OCI-LY7 (cell line): Measurements from ENCODE around the gene ITGB8. TPM values are rescaled to one million over a fixed set of nuclear protein-coding genes. Genes with fewer than 3 reads are reported as not detected.

Source experiments
- BruUV-seq: library from RNA; stranded (reverse); fragments of 400-500 nt; replicated peaks from 2 replicates; lab custom pipeline; 2021; lab: Mats Ljungman, UMichigan
- CTCF ChIA-PET: fragments of 300-600 bp; sonication (Branson Sonifier 250); formaldehyde crosslinking; loops from one replicate; lab custom pipeline; 2022; ENCODE audit warnings: antibody characterized with exemption; ENCODE audit not compliant: unreplicated experiment; lab: Charles Lee
- POLR2A ChIA-PET: fragments of 300-600 bp; sonication (Branson Sonifier 250); formaldehyde crosslinking; loops from one replicate; lab custom pipeline; 2022; ENCODE audit warnings: antibody characterized with exemption; lab: Charles Lee
- DNase-seq: peaks from one replicate; pipeline ENCODE4 v3.0.0-alpha.2; 2015; ENCODE audit warnings: low spot score
- H2AFZ ChIP-seq: fragments of 200-600 bp; sonication (generic), shearing (Covaris generic); 2 replicates; pipeline ENCODE4 v1.6.1; 2014; ENCODE audit warnings: mild to moderate bottlenecking, antibody characterized with exemption, low read length, moderate library complexity
- H3K27ac ChIP-seq: fragments of 200-600 bp; sonication (generic); 2 replicates; pipeline ENCODE4 v1.5.1; 2014; ENCODE audit warnings: mixed run types, low read depth, mild to moderate bottlenecking, moderate library complexity, low read length, inconsistent platforms; ENCODE audit not compliant: poor library complexity, severe bottlenecking
- H3K36me3 ChIP-seq: fragments of 200-600 bp; sonication (generic); 2 replicates; pipeline ENCODE4 v1.6.1; 2014; ENCODE audit warnings: mild to moderate bottlenecking, antibody characterized with exemption, low read length, moderate library complexity, mixed read lengths; ENCODE audit not compliant: insufficient read depth
- H3K4me1 ChIP-seq: fragments of 200-600 bp; sonication (generic); 2 replicates; pipeline ENCODE4 v1.5.1; 2014; ENCODE audit warnings: mild to moderate bottlenecking, low read length; ENCODE audit not compliant: insufficient read depth, poor library complexity, severe bottlenecking
- H3K4me2 ChIP-seq: fragments of 200-600 bp; sonication (generic); 2 replicates; pipeline ENCODE4 v1.6.1; 2014; ENCODE audit warnings: mild to moderate bottlenecking, low read length
- H3K4me3 ChIP-seq: fragments of 200-600 bp; sonication (generic); 2 replicates; pipeline ENCODE4 v1.5.1; 2014; ENCODE audit warnings: mild to moderate bottlenecking, low read depth, low read length; ENCODE audit not compliant: poor library complexity, severe bottlenecking
- H3K79me2 ChIP-seq: fragments of 200-600 bp; sonication (generic); 2 replicates; pipeline ENCODE4 v1.6.1; 2016; ENCODE audit warnings: low read depth, mild to moderate bottlenecking, low read length, moderate library complexity, mixed read lengths; ENCODE audit not compliant: insufficient read depth
- H3K9me2 ChIP-seq: fragments of 200-600 bp; sonication (generic); 2 replicates; pipeline ENCODE4 v1.6.1; 2016; ENCODE audit warnings: mild to moderate bottlenecking, low read length, mixed read lengths; ENCODE audit not compliant: insufficient read depth
- H3K9me3 ChIP-seq: fragments of 200-600 bp; sonication (generic); 2 replicates; pipeline ENCODE4 v1.6.1; 2014; ENCODE audit warnings: mild to moderate bottlenecking, mixed run types, low read length, mixed read lengths
- H4K20me1 ChIP-seq: fragments of 200-600 bp; sonication (generic); 2 replicates; pipeline ENCODE4 v1.6.1; 2014; ENCODE audit warnings: mild to moderate bottlenecking, antibody characterized with exemption, low read length, moderate library complexity, mixed read lengths; ENCODE audit not compliant: insufficient read depth
- EZH2phosphoT487 ChIP-seq: fragments of 200-600 bp; sonication (generic); IDR thresholded peaks from 2 replicates; pipeline ENCODE4 v1.6.1; 2018; ENCODE audit warnings: low read depth, borderline replicate concordance, mild to moderate bottlenecking, mixed run types, antibody characterized with exemption, low read length, moderate library complexity, mixed read lengths
- intact Hi-C: fragments of 100-400 bp; cut with micrococcal nuclease; formaldehyde crosslinking; loops from one replicate; pipeline ENCODE4 v1.10.0; 2022; ENCODE audit not compliant: unreplicated experiment
- total RNA-seq, 2 experiments: library from RNA; depleted of rRNA in 1 of 2; stranded (reverse); fragments of >200 nt in 1 of 2; shearing (Covaris generic) in 1 of 2; gene quantifications; 2 replicates each; pipeline ENCODE4 v1.2.3, GENCODE V29; 2014 to 2022
- TF ChIP-seq, protein P1 (sequence below): fragments of 200-600 bp; sonication (generic); conservative IDR thresholded peaks from 2 replicates; pipeline ENCODE4 v1.5.1; 2014; ENCODE audit warnings: mild to moderate bottlenecking, antibody characterized with exemption, low read length, moderate library complexity, mixed read lengths

ITGB8 gene
- total RNA-seq, 2 experiments from 2014 or later, result not detected

- Histone ChIP-seq H3K9me2 (no peaks in the 10 kb centered on the region), H2AFZ (no peak overlapping the region), H3K9me3 (no peaks in the 10 kb centered on the region), H3K27ac (no peak overlapping the region), H3K4me2 (no peak overlapping the region), H3K4me1 (no peaks in the 10 kb centered on the region), H4K20me1 (no peaks in the 10 kb centered on the region), H3K4me3 (no peak overlapping the region), H3K79me2 (no peaks in the 10 kb centered on the region), H3K36me3 (no peaks in the 10 kb centered on the region)
- intact Hi-C loops, result no loop called here
- ChIA-PET POLR2A (no interaction called here), CTCF (no interaction called here)
- BruUV-seq, result no TSS peak
- TF ChIP-seq, protein P1, sequence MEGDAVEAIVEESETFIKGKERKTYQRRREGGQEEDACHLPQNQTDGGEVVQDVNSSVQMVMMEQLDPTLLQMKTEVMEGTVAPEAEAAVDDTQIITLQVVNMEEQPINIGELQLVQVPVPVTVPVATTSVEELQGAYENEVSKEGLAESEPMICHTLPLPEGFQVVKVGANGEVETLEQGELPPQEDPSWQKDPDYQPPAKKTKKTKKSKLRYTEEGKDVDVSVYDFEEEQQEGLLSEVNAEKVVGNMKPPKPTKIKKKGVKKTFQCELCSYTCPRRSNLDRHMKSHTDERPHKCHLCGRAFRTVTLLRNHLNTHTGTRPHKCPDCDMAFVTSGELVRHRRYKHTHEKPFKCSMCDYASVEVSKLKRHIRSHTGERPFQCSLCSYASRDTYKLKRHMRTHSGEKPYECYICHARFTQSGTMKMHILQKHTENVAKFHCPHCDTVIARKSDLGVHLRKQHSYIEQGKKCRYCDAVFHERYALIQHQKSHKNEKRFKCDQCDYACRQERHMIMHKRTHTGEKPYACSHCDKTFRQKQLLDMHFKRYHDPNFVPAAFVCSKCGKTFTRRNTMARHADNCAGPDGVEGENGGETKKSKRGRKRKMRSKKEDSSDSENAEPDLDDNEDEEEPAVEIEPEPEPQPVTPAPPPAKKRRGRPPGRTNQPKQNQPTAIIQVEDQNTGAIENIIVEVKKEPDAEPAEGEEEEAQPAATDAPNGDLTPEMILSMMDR, result no peak
- TF ChIP-seq EZH2phosphoT487, result no peak
- no peak for DNase-seq
Observed at GRCh38 chr7:20338285-20338684, 7.6 kb downstream of the ITGB8 start.

- H3K4me3 ChIP-seq, result no peak overlapping the region
- POLR2A ChIA-PET, result no interaction called here
- no TSS peak for BruUV-seq
Observed at GRCh38 chr7:20340839-20341238, 10.1 kb downstream of the ITGB8 start.

DNA sequence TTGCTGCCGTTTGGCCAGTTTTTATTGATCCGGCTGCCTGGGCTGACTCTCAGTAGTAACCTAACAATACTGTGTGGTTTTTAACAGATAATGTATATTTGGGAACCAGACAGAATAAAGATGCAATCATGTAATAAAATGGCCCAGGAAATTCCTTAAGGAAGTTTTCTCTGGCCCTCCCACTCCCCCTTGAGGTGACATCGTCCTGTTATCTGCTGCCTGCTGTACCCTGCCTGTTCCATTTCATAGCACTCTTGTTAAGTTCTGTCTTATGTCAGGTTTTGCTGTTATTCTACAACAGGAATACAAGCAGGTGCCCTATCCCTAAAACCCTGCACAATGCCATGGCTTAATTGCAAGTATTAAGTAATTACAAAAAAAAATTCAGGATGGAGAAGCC is 12.5 kb downstream of the ITGB8 start:
- Histone ChIP-seq H3K79me2 (no peaks in the 10 kb centered on the region), H3K9me3 (no peaks in the 10 kb centered on the region), H3K4me2 (no peak overlapping the region), H3K4me1 (no peaks in the 10 kb centered on the region), H3K4me3 (no peak overlapping the region), H3K9me2 (no peaks in the 10 kb centered on the region), H4K20me1 (no peaks in the 10 kb centered on the region), H2AFZ (no peak overlapping the region), H3K27ac (no peak overlapping the region), H3K36me3 (no peaks in the 10 kb centered on the region)
- no peak for DNase-seq
- no TSS peak for BruUV-seq
- intact Hi-C loops, result no loop called here
- POLR2A ChIA-PET, result interaction anchor here (0.7 kb wide), 1 partner anchor 41 kb away, joined by 3 read pairs; no protein-coding TSS in a partner anchor
- no peak for TF ChIP-seq EZH2phosphoT487
- TF ChIP-seq, protein P1, result no peak
- CTCF ChIA-PET, result no interaction called here

More at GRCh38 chr7:20340839-20341238, 10.1 kb downstream of the ITGB8 start:
- Histone ChIP-seq H3K79me2 (no peaks in the 10 kb centered on the region), H3K4me2 (no peak overlapping the region), H3K4me1 (no peaks in the 10 kb centered on the region), H2AFZ (no peak overlapping the region), H3K9me3 (no peaks in the 10 kb centered on the region), H4K20me1 (no peaks in the 10 kb centered on the region), H3K9me2 (no peaks in the 10 kb centered on the region), H3K36me3 (no peaks in the 10 kb centered on the region), H3K27ac (no peak overlapping the region)
- intact Hi-C loops, result no loop called here
- DNase-seq, result no peak
- CTCF ChIA-PET, result no interaction called here
- TF ChIP-seq EZH2phosphoT487, result no peak
- TF ChIP-seq, protein P1, result no peak
